Left kidney (tissue), 1 donor: ENCODE data around the gene ATP13A2. TPM values are rescaled to one million over a fixed set of nuclear protein-coding genes. Genes with fewer than 3 reads are reported as not detected.

Experiments used
- polyA plus RNA-seq: library from polyadenylated mRNA; unstranded; fragments of 120-200 nt; gene quantifications from one replicate; pipeline ENCODE4 v1.2.1, GENCODE V29; 2013; ENCODE audit not compliant: insufficient read length

The ATP13A2 gene
- polyA plus RNA-seq, 1 donor, result 30.4 TPM

Other genes starting within 250 kb of the ATP13A2 start
- 1.9 TPM for gene RNU1-2, start 115.9 kb downstream of the ATP13A2 start, polyA plus RNA-seq
- 46.7 TPM for gene CROCC, start 90.0 kb downstream of the ATP13A2 start, polyA plus RNA-seq
- gene MFAP2, start 31.3 kb downstream of the ATP13A2 start, polyA plus RNA-seq, result 180 TPM
- 168 TPM for gene SDHB, start 42.1 kb upstream of the ATP13A2 start, polyA plus RNA-seq
- gene PADI2, start 107.5 kb upstream of the ATP13A2 start, polyA plus RNA-seq, result 2.7 TPM
- 0.10 TPM for gene PADI1, start 193.2 kb upstream of the ATP13A2 start, polyA plus RNA-seq
- gene PADI3, start 237.2 kb upstream of the ATP13A2 start, polyA plus RNA-seq, result 0.08 TPM